NB4 (cell line): ENCODE results near the gene MAP4K2.

ENCODE experiments used
- DNase-seq: peaks from one replicate; pipeline ENCODE4 v3.0.0; 2010; ENCODE audit warnings: low read depth
- H3K4me3 ChIP-seq: one replicate; pipeline ENCODE4 v1.5.1; 2011; ENCODE audit warnings: mild to moderate bottlenecking, low read depth, low read length, moderate library complexity
- MYC ChIP-seq: IDR thresholded peaks from 2 replicates; pipeline ENCODE4 v1.6.1; 2011; ENCODE audit warnings: low read depth, low read length
- POLR2A ChIP-seq: IDR thresholded peaks from 2 replicates; pipeline ENCODE4 v1.6.1; 2011; ENCODE audit warnings: mild to moderate bottlenecking; ENCODE audit not compliant: insufficient read length; ENCODE audit errors: extremely low read depth
- TF ChIP-seq, protein P1 (sequence below): IDR thresholded peaks from 2 replicates; pipeline ENCODE4 v1.6.1; 2011; ENCODE audit warnings: low read depth, low read length
- TF ChIP-seq, protein P2 (sequence below): IDR thresholded peaks from one replicate; pipeline ENCODE4 v1.5.1; 2012; ENCODE audit warnings: low read depth, low read length

Gene MAP4K2

DNA sequence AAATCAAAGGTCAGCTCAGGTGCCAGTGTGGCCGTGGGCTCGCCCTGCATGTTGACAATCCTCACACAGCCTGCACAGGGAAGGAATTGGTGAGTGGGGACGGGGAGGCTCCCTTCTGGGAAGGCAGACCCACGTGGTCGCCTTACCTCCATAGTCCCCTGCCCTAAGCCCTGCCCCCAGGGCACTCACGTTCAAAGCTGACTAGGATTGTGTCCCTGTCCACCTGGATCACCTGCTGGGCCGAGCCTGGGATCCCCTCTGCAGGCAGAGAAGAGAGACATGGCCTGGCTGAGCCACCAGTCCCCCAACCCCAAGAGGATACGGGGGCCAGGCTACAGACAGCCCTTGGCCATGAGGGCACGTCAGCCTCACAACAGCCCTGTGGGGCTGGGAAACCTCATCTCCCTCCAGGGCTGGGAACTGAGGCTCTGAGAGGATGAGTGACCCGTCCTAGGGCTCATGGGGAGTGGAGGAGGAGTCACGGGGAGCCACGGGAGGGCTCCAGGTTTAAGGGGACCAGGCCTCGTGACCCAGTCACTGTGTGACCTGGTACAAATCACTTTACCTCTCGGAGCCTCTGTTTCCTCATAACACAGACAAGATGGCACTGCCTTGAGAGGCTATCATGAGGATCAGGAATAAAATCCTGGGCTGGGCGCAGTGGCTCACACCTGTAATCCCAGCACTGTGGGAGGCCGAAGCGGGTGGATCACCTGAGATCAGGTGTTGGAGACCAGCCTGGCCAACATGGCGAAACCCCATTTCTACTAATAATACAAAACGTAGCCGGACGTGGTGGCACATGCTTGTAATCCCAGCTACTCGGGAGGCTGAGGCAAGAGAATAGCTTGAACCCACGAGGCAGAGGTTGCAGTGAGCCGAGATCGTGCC is 12.6 kb downstream of the MAP4K2 start:
- DNase-seq: no peak
- H3K4me3 ChIP-seq: no peak overlapping the region
- TF ChIP-seq, protein P1, sequence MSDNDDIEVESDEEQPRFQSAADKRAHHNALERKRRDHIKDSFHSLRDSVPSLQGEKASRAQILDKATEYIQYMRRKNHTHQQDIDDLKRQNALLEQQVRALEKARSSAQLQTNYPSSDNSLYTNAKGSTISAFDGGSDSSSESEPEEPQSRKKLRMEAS: no peak

GRCh38 chr11:64789331-64790204 is 13.4 kb downstream of the MAP4K2 start:
- DNase-seq: no peak
- TF ChIP-seq MYC (no peak), POLR2A (no peak)
- TF ChIP-seq, protein P1: no peak
- TF ChIP-seq, protein P2, sequence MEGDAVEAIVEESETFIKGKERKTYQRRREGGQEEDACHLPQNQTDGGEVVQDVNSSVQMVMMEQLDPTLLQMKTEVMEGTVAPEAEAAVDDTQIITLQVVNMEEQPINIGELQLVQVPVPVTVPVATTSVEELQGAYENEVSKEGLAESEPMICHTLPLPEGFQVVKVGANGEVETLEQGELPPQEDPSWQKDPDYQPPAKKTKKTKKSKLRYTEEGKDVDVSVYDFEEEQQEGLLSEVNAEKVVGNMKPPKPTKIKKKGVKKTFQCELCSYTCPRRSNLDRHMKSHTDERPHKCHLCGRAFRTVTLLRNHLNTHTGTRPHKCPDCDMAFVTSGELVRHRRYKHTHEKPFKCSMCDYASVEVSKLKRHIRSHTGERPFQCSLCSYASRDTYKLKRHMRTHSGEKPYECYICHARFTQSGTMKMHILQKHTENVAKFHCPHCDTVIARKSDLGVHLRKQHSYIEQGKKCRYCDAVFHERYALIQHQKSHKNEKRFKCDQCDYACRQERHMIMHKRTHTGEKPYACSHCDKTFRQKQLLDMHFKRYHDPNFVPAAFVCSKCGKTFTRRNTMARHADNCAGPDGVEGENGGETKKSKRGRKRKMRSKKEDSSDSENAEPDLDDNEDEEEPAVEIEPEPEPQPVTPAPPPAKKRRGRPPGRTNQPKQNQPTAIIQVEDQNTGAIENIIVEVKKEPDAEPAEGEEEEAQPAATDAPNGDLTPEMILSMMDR: no peak
- no peak overlapping the region for H3K4me3 ChIP-seq

DNA sequence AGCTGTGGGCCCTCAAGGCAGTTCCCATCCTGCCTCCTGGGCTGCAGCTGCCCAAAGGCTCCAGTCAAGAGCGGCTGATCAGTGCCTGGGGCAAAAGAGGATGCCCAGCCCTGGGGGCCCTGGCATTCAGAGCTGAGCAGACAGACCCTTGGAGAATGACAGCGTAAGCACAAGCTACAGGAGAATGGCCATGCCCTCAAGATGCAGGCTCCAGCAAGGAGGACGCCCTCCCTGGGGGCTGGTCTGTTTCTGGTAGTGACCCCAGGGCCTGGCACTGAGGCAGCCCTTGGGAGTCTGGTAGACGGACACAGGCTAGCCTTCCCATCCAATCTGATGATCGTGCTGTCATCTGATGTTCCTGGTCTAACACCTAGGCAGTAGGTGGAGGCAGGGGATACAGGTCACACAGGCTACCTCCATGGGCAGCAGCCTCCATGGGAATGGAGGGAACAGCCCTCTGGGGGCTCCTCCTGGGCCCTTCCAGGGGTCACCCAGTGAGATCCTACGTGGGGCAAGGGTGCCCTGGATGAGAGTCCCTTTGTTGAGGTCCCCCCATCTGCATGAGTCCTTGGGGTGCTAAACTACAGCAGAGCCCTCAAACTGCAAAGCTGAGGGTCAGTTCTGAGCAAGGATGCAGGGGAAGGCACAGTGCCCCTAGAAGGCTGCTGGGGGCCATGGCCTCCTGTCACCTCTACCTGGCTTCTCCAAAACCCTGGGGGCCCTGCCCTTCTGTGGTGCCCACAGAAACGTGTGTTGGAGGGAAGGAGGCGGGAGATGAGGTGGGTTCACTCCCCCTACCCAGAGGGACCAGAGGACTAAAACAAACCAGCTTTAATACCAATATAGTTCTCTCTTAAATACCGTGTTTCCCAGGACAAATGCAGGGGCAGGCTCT is 14.4 kb downstream of the MAP4K2 start:
- no peak for DNase-seq
- H3K4me3 ChIP-seq: no peak overlapping the region
- TF ChIP-seq, protein P1: no peak
- TF ChIP-seq, protein P2: no peak

GRCh38 chr11:64787526-64788320 is 15.3 kb downstream of the MAP4K2 start:
- H3K4me3 ChIP-seq: no peak overlapping the region
- TF ChIP-seq POLR2A: no peak
- TF ChIP-seq, protein P1: no peak
- TF ChIP-seq MYC: no peak
- TF ChIP-seq, protein P2: peak; percentile 91
- DNase-seq: peak; percentile 76

DNA sequence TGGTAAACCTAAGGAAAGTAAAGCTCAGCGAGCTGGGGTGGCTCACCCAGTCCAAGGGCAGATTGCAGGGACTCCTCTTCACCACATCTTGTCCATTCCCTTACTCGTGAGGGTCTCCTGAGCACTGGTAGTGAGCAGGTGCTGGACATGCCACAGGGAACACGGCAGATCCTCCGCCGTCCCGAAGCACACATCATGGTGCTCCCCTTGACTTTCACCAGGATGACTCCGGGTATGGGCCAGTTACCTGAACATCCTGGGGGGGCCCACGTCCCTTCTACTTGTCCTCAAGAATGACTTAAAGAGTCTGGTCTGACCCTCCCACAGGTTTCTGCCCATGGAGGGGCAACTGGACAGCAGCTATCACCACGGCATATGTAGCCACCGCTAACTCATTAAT is 16.7 kb downstream of the MAP4K2 start:
- DNase-seq: no peak
- TF ChIP-seq MYC: no peak
- TF ChIP-seq, protein P1: no peak
- TF ChIP-seq POLR2A: no peak
- TF ChIP-seq, protein P2: no peak
- no peak overlapping the region for H3K4me3 ChIP-seq
